Endodermal cell (in vitro differentiated cells): ENCODE results near the gene TPST1. TPM values are rescaled to one million over a fixed set of nuclear protein-coding genes. Genes with fewer than 3 reads are reported as not detected.

ENCODE experiments used
- DNase-seq: peaks from one replicate; pipeline ENCODE4 v3.0.0-alpha.2; 2017
- H3K27ac ChIP-seq: 2 replicates; pipeline ENCODE4 v1.5.1; 2013; ENCODE audit warnings: mild to moderate bottlenecking, low read depth, low read length, moderate library complexity
- H3K27me3 ChIP-seq: 2 replicates; pipeline ENCODE4 v1.6.1; 2013; ENCODE audit warnings: mild to moderate bottlenecking, low read length, moderate library complexity; ENCODE audit not compliant: insufficient read depth, control insufficient read depth, poor library complexity, severe bottlenecking
- H3K36me3 ChIP-seq: 2 replicates; pipeline ENCODE4 v1.7.0; 2013; ENCODE audit warnings: mild to moderate bottlenecking, low read length, moderate library complexity; ENCODE audit not compliant: control insufficient read depth, insufficient read depth
- H3K4me1 ChIP-seq: one replicate; pipeline ENCODE4 v1.7.0; 2013; ENCODE audit warnings: low read length; ENCODE audit not compliant: control insufficient read depth, insufficient read depth
- H3K4me3 ChIP-seq: 2 replicates; pipeline ENCODE4 v1.5.1; 2013; ENCODE audit warnings: mild to moderate bottlenecking, low read length, moderate library complexity
- H3K9ac ChIP-seq: 2 replicates; pipeline ENCODE4 v1.6.1; 2013; ENCODE audit warnings: mild to moderate bottlenecking, low read length, moderate library complexity; ENCODE audit not compliant: poor library complexity, severe bottlenecking; ENCODE audit errors: extremely low read depth
- H3K9me3 ChIP-seq: 2 replicates; pipeline ENCODE4 v1.6.1; 2013; ENCODE audit warnings: mild to moderate bottlenecking, low read length, moderate library complexity; ENCODE audit not compliant: control insufficient read depth
- H3K27ac Mint-ChIP-seq: 2 replicates; pipeline ENCODE4 v1.8.0; 2020; ENCODE audit warnings: mixed read lengths
- H3K27me3 Mint-ChIP-seq: 2 replicates; pipeline ENCODE4 v1.8.0; 2021; ENCODE audit warnings: mild to moderate bottlenecking, mixed read lengths; ENCODE audit not compliant: insufficient read depth
- H3K36me3 Mint-ChIP-seq: 2 replicates; pipeline ENCODE4 v1.8.0; 2020; ENCODE audit warnings: low read depth, mixed read lengths
- H3K4me1 Mint-ChIP-seq: 2 replicates; pipeline ENCODE4 v1.8.0; 2020; ENCODE audit warnings: mixed read lengths
- H3K4me3 Mint-ChIP-seq: 2 replicates; pipeline ENCODE4 v1.8.0; 2020; ENCODE audit warnings: mild to moderate bottlenecking, moderate library complexity, mixed read lengths
- H3K9me3 Mint-ChIP-seq: 2 replicates; pipeline ENCODE4 v1.8.0; 2020; ENCODE audit warnings: mild to moderate bottlenecking, mixed read lengths
- WGBS, 2 experiments: methylation state at CpG; one replicate each; pipeline versions ENCODE4 v1.1.5 to v1.1.7; 2013; ENCODE audit warnings: missing lambda C conversion rate in 2 of 2, mixed read lengths in 1 of 2; ENCODE audit not compliant: insufficient coverage in 1 of 2, insufficient read length in 1 of 2; 5-methylcytosine and 5-hydroxymethylcytosine counted together
- total RNA-seq, 2 donors: library from RNA; stranded (reverse); fragmentation: NEBNext Ultra II Directional in 1 of 2; extraction: Animal tissue kit (Norgen Biotek cat#: 25700) in 1 of 2; gene quantifications; 2 replicates in 1 of 2; 3 replicates in 1 of 2; pipeline ENCODE4 v1.2.1, GENCODE V29; 2021
- TF ChIP-seq, protein P1 (sequence below): fragments of 200-600 bp; sonication (generic); conservative IDR thresholded peaks from 2 replicates; pipeline ENCODE4 v1.5.0; 2021; ENCODE audit warnings: antibody characterized with exemption, mild to moderate bottlenecking

The TPST1 gene
- total RNA-seq, 2 donors from 2014 or later, result 38.3 to 43.8 TPM

DNA sequence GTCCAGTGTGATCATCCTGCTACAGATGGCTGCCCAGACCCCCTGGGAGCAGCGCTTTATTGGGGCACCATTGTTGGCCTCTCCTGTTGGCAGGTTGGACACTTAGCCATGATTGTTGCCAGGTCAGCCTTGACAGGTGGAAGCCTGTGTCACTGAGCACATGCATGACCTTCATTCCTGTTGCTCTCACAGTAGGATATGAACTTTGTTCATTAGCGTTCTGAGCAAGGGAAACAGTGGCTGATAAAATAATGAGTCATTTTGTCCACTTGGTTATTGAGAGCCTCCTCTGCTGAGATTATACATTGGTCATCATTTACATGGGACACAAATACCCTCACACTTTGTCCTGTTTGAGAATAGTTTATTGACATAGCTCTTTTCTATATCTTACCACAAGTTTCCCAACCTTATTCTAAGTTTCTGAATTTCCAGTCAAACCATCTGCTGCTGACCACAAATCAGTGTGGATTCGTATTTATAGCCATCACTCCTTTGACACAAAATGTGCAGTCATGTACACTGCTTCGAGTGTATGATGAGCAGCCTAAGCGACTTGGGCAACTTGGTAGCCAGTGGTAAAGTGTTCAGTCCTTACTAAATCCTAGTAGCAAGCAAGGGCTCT, 102.6 kb downstream of the TPST1 start:
- Mint-ChIP-seq H3K4me1 (peaks cover 58% of the 10 kb centered on the region), H3K27ac (no peak overlapping the region), H3K27me3 (no peaks in the 10 kb centered on the region), H3K9me3 (no peaks in the 10 kb centered on the region), H3K4me3 (no peak overlapping the region), H3K36me3 (no peaks in the 10 kb centered on the region)
- Histone ChIP-seq H3K27me3 (no peaks in the 10 kb centered on the region), H3K4me1 (peaks cover 21% of the 10 kb centered on the region), H3K9me3 (no peaks in the 10 kb centered on the region), H3K27ac (no peak overlapping the region), H3K9ac (no peak overlapping the region), H3K4me3 (no peak overlapping the region), H3K36me3 (no peaks in the 10 kb centered on the region)
- 94 to 97% methylated on average over 5 of the region's 5 CpGs for WGBS, 2 experiments
- TF ChIP-seq, protein P1, sequence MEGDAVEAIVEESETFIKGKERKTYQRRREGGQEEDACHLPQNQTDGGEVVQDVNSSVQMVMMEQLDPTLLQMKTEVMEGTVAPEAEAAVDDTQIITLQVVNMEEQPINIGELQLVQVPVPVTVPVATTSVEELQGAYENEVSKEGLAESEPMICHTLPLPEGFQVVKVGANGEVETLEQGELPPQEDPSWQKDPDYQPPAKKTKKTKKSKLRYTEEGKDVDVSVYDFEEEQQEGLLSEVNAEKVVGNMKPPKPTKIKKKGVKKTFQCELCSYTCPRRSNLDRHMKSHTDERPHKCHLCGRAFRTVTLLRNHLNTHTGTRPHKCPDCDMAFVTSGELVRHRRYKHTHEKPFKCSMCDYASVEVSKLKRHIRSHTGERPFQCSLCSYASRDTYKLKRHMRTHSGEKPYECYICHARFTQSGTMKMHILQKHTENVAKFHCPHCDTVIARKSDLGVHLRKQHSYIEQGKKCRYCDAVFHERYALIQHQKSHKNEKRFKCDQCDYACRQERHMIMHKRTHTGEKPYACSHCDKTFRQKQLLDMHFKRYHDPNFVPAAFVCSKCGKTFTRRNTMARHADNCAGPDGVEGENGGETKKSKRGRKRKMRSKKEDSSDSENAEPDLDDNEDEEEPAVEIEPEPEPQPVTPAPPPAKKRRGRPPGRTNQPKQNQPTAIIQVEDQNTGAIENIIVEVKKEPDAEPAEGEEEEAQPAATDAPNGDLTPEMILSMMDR, result no peak
- no peak for DNase-seq

DNA sequence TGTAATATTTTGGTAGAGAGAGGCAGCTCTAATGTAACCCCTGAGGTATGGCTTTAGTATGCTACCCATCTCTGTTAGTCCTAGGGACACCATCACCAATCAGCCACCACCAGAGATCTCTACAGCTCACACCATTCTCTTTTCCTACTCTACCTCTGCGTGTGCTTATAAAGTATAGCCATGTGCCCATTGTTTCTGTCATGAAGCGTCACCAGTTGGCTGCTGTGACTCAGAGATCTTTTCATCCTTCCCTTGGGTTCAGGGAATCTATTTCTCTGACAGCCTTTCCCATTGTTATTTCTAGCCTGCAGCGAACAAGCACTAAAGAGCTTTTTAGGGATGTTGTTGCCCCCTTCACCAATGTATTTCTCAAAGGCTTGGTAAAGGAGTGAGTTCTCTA, 103.3 kb downstream of the TPST1 start:
- Histone ChIP-seq H3K9ac (no peak overlapping the region), H3K36me3 (no peaks in the 10 kb centered on the region), H3K4me3 (no peak overlapping the region), H3K27ac (no peak overlapping the region), H3K27me3 (no peaks in the 10 kb centered on the region), H3K4me1 (peaks cover 21% of the 10 kb centered on the region), H3K9me3 (no peaks in the 10 kb centered on the region)
- Mint-ChIP-seq H3K27me3 (no peaks in the 10 kb centered on the region), H3K36me3 (no peaks in the 10 kb centered on the region), H3K4me3 (no peak overlapping the region), H3K9me3 (no peaks in the 10 kb centered on the region), H3K4me1 (peaks cover 54% of the 10 kb centered on the region), H3K27ac (no peak overlapping the region)
- no peak for DNase-seq
- TF ChIP-seq, protein P1, result no peak
- WGBS, 2 experiments, result 81 to 91% methylated on average over 2 to 3 of the region's 3 CpGs

DNA sequence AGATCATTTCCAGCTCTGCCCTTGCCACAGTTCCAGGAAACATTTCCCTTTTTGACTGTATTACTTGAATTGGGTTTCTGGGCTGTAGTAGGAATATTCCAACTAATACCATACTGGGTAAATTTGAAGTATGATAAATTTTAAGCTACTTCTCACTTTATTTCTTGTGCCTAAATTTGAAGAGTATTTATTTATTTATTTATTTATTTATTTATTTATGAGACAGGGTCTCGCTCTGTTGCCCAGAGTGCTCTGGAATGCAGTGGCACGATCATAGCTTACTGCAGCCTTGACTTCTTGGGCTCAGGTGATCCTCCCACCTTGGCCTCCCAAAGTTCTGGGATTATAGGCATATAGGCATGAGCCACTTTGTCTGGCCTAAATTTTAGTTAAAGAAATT, 105.5 kb downstream of the TPST1 start:
- no peaks in the 10 kb centered on the region for H3K27me3 Mint-ChIP-seq
- H3K4me3 ChIP-seq, result no peak overlapping the region
- no peak overlapping the region for H3K9ac ChIP-seq
- H3K9me3 ChIP-seq, result no peaks in the 10 kb centered on the region
- TF ChIP-seq, protein P1, result no peak
- DNase-seq, result no peak
- no peaks in the 10 kb centered on the region for H3K36me3 ChIP-seq
- 83 to 100% methylated on average over 2 of the region's 2 CpGs for WGBS, 2 experiments
- peaks cover 4% of the 10 kb centered on the region for H3K36me3 Mint-ChIP-seq
- H3K27me3 ChIP-seq, result no peaks in the 10 kb centered on the region
- no peaks in the 10 kb centered on the region for H3K9me3 Mint-ChIP-seq
- H3K27ac ChIP-seq, result peak overlapping the region; percentile 56
- peak overlapping the region; percentile 85 for H3K27ac Mint-ChIP-seq
- no peak overlapping the region for H3K4me3 Mint-ChIP-seq
- H3K4me1 Mint-ChIP-seq, result peaks cover 49% of the 10 kb centered on the region
- peaks cover 23% of the 10 kb centered on the region for H3K4me1 ChIP-seq
